T-helper 1 cell treated with Interleukin-12 subunit alpha and Interleukin-12 subunit beta and Interleukin-4 antibody, amounts not matched to agents 30 ng/mL and 1 ng/mL, for 36 hours (primary cell): ENCODE results near the gene TASL. TPM values are rescaled to one million over a fixed set of nuclear protein-coding genes. Genes with fewer than 3 reads are reported as not detected.
"Not testable (repeated sequence)": the region's sequence is repeated elsewhere in the genome, so short reads cannot be mapped to it uniquely, and the experiment has no call there.

Source experiments
- intact Hi-C: fragments of 100-400 bp; cut with micrococcal nuclease; formaldehyde crosslinking; loops from one replicate; pipeline ENCODE4 v1.15.1; 2024
- total RNA-seq: library from RNA; stranded (reverse); gene quantifications from 2 replicates; pipeline ENCODE4 v1.2.3, GENCODE V29; 2022

The TASL gene
- total RNA-seq, 1 donor from 2014 or later = 12.8 TPM

DNA sequence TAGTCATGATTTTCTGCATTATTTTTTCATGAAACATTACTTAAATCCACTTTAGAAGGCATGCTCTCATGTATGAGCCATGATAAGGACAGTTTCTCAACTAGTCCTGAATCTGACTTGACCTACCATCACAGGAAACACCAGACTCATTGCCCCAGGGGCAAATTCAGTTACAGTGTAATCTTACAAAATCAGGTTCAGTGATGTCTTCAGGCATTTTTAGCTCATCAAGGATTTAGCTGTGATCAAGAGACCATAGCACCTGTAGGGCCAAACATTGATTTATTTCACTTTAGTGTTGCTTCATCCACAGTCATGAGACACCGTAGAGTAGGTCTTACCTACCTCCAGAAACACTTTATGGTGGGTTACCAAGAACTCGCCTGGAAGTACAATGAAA lies 3.1 kb upstream of the TASL start:
- intact Hi-C loops = no loop called here

- intact Hi-C loops = loop anchor here (1.0 to 10.0 kb wide), 7 partner anchors 9 to 1868 kb away; partner anchors contain the start of gene TAB3
Observed at GRCh38 chrX:30576881-30577280, 685 bp downstream of the TASL start.

GRCh38 chrX:30573125-30573524 lies 4.4 kb downstream of the TASL start:
- intact Hi-C loops = loop anchor here (10.0 kb wide), 1 partner anchor 1872 kb away; no protein-coding TSS in a partner anchor

GRCh38 chrX:30572678-30573077 lies 4.9 kb downstream of the TASL start:
- intact Hi-C loops = loop anchor here (10.0 kb wide), 1 partner anchor 1872 kb away; no protein-coding TSS in a partner anchor

DNA sequence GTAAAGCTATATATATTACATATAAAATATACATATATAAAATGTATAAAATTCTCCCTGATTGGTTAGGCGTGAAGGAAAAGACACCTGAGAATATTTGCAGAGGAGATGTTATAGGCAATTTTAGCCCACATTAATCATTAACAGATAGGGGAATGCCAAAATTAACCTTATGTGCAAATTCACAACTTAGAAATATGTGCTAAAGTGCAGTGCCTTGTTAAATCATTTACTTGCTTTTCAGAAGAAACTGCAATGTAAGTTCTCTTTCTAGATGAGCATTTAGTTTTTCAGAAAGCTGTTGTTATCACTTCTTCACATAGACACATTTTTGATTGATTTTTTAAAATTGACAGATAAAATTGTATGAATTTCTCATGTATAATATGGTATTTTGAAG lies 5.6 kb downstream of the TASL start:
- intact Hi-C loops = loop anchor here (10.0 kb wide), 1 partner anchor 1873 kb away; no protein-coding TSS in a partner anchor

DNA sequence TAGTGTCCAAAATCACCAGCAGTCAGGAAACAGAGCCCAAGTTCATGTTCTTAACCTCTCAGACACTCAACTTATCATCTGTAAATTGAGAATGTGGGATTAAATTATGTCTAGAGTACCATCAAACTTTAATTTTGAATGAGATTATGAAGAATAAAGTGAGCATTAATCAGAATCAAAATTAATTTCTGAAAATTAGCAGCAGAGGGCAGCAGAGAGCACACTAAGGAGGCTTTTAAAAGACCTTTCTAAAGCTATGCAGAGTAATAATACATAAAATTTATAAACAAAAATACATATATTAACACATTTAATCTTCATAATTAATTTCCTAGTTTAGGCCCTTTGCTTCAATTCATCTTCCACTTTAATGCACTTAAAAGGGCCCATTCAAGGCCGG lies 7.1 kb downstream of the TASL start:
- intact Hi-C loops = loop anchor here (1.0 to 10.0 kb wide), 2 partner anchors 23 to 1874 kb away; no protein-coding TSS in a partner anchor

DNA sequence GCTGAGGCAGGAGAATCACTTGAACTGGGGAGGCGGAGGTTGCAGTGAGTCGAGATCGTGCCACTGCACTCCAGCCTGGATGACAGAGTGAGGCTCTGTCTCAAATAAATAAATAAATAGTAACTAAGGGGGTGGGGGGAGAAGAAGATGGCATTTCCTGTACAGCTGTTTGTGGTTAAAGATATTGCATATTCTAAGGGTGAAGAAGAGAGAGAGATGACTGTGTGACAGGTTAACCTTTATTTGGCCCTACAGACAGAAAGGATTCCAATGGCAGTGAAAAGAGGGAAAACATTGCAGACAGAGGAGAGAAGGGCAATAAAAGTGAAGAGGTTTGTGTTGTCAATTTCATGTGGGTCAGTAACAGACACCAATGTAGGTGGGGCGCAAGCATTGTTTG lies 9.4 kb downstream of the TASL start:
- intact Hi-C loops = loop anchor here (1.0 kb wide), 1 partner anchor 8 kb away; no protein-coding TSS in a partner anchor

GRCh38 chrX:30563070-30563469 lies 14.5 kb downstream of the TASL start:
- intact Hi-C loops = not testable (repeated sequence)

DNA sequence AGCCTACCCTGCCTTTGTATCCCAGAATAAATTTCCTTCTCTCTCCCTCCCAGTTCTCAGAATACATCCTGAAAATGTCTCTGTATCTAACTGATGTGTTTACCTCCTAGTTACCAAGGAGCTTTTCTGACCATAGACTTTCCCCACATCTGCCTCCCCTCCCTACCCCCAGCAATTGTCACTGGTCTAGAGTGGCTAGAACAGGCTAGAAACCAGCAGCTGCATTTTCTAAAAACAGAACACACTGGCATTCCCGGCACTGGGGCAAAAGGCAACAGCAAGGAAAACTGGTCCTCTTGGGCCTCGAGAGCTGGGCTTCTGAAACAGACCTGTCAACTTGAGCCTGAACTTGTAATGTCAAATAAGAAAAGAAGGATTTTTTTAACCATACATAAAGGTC lies 16.4 kb downstream of the TASL start:
- intact Hi-C loops = no loop called here

GRCh38 chrX:30538271-30538670 lies 39.3 kb downstream of the TASL start:
- intact Hi-C loops = no loop called here

DNA sequence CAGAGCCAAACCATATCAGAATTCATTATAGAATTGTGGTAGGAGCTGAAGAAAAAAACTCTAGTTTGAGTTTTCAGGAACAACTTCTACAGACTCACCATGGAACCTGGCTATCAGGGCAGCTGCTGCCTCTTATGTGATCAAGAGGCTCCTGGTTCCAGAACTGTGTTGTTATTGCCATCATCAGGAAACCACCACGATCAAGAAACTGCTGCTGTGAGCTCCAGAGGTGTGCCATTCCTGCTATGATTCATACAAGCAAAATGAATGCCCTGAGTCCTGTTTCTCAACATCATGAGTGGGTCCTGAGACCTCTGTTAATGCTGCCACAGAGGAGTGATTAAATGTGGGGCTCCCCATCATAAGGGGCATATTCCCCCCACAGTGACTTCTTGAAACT lies 43.7 kb downstream of the TASL start:
- intact Hi-C loops = no loop called here

DNA sequence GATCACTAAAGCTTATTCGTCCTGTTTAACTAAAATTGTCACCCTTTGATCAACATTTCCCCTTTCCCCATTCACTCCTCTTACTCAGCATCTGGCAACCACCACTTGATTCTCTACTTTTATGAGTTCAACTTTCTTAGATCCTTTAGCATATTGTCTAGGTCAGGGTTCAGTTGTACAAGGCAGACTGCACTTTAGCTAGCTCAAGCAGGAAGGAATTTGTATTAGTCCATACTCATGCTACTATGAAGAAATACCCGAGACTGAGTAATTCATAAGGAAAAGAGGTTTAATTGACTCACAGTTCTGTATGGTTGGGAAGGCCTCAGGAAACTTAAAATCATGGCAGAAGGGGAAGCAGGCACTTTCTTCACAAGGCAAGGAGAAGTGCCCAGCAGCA lies 44.3 kb downstream of the TASL start:
- intact Hi-C loops = no loop called here

DNA sequence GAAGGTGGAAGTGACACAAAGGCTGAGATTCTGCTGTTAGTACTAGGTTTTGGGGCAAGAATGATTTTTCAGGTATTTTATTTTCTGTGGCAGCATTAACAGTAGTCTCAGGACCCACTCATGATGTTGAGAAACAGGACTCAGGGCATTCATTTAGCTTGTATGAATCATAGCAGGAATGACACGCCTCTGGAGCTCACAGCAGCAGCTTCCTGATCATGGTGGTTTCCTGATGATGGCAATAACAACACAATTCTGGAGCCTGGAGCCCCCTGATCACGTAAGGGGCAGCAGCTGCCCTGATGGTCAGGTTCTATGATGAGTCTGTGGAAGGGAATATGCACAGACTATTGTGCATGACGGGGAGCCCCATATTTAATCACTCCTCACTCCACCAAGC lies 47.0 kb downstream of the TASL start:
- intact Hi-C loops = no loop called here

GRCh38 chrX:30525732-30526131 lies 51.8 kb downstream of the TASL start:
- intact Hi-C loops = no loop called here

- intact Hi-C loops = no loop called here
Observed at GRCh38 chrX:30521440-30522182, 56.0 kb downstream of the TASL start.

GRCh38 chrX:30513284-30513683 lies 64.3 kb downstream of the TASL start:
- intact Hi-C loops = no loop called here

Other genes with a start within 250 kb of the TASL start
- gene GK, start 75.7 kb upstream of the TASL start, total RNA-seq = 68.8 and 75.3 TPM in 2 replicates